ENCODE results near the gene GTF2A2.

The GTF2A2 gene

GRCh38 chr15:59686389-59686788 lies 29.1 kb upstream of the GTF2A2 start:
- H3K27me3 Mint-ChIP-seq (ENCODE audit: low read depth), result no peaks in the 10 kb centered on the region
- peaks cover 43% of the 10 kb centered on the region for H3K4me1 Mint-ChIP-seq (ENCODE audit: low read depth)
- DNase-seq (ENCODE audit: low spot score), result no peak
- peak overlapping the region; percentile 70 for H3K27ac Mint-ChIP-seq
- H3K36me3 Mint-ChIP-seq (ENCODE audit: low read depth), result peaks cover 33% of the 10 kb centered on the region
- peak overlapping the region; percentile 94 for H3K4me3 Mint-ChIP-seq
- no peaks in the 10 kb centered on the region for H3K9me3 Mint-ChIP-seq

- H3K27ac Mint-ChIP-seq, result peak overlapping the region; percentile 70
- peak overlapping the region; percentile 94 for H3K4me3 Mint-ChIP-seq
- H3K9me3 Mint-ChIP-seq, result no peaks in the 10 kb centered on the region
- DNase-seq (ENCODE audit: low spot score), result no peak
- no peaks in the 10 kb centered on the region for H3K27me3 Mint-ChIP-seq (ENCODE audit: low read depth)
- H3K4me1 Mint-ChIP-seq (ENCODE audit: low read depth), result peaks cover 38% of the 10 kb centered on the region
- H3K36me3 Mint-ChIP-seq (ENCODE audit: low read depth), result peaks cover 35% of the 10 kb centered on the region
Measured at GRCh38 chr15:59685737-59686297, 28.5 kb upstream of the GTF2A2 start.

- peaks cover 55% of the 10 kb centered on the region for H3K36me3 Mint-ChIP-seq (ENCODE audit: low read depth)
- no peak overlapping the region for H3K4me3 Mint-ChIP-seq
- no peak for DNase-seq (ENCODE audit: low spot score)
- no peaks in the 10 kb centered on the region for H3K9me3 Mint-ChIP-seq
- H3K27me3 Mint-ChIP-seq (ENCODE audit: low read depth), result no peaks in the 10 kb centered on the region
- peaks cover 27% of the 10 kb centered on the region for H3K4me1 Mint-ChIP-seq (ENCODE audit: low read depth)
- H3K27ac Mint-ChIP-seq, result no peak overlapping the region
Measured at GRCh38 chr15:59680870-59681269, 23.6 kb upstream of the GTF2A2 start.

GRCh38 chr15:59680346-59680745 lies 23.0 kb upstream of the GTF2A2 start:
- H3K27ac Mint-ChIP-seq, result no peak overlapping the region
- H3K4me3 Mint-ChIP-seq, result no peak overlapping the region
- no peaks in the 10 kb centered on the region for H3K9me3 Mint-ChIP-seq
- DNase-seq (ENCODE audit: low spot score), result no peak
- peaks cover 56% of the 10 kb centered on the region for H3K36me3 Mint-ChIP-seq (ENCODE audit: low read depth)
- H3K4me1 Mint-ChIP-seq (ENCODE audit: low read depth), result peaks cover 22% of the 10 kb centered on the region
- H3K27me3 Mint-ChIP-seq (ENCODE audit: low read depth), result no peaks in the 10 kb centered on the region

GRCh38 chr15:59678620-59679019 lies 21.3 kb upstream of the GTF2A2 start:
- Mint-ChIP-seq H3K9me3 (no peaks in the 10 kb centered on the region), H3K36me3 (ENCODE audit: low read depth) (peaks cover 57% of the 10 kb centered on the region), H3K4me3 (no peak overlapping the region), H3K4me1 (ENCODE audit: low read depth) (peaks cover 15% of the 10 kb centered on the region), H3K27me3 (ENCODE audit: low read depth) (no peaks in the 10 kb centered on the region), H3K27ac (peak overlapping the region; percentile 83)
- DNase-seq (ENCODE audit: low spot score), result no peak

- no peaks in the 10 kb centered on the region for H3K9me3 Mint-ChIP-seq
- H3K27ac Mint-ChIP-seq, result peak overlapping the region; percentile 31
- peaks cover 58% of the 10 kb centered on the region for H3K36me3 Mint-ChIP-seq (ENCODE audit: low read depth)
- no peak overlapping the region for H3K4me3 Mint-ChIP-seq
- H3K27me3 Mint-ChIP-seq (ENCODE audit: low read depth), result no peaks in the 10 kb centered on the region
- H3K4me1 Mint-ChIP-seq (ENCODE audit: low read depth), result peaks cover 15% of the 10 kb centered on the region
- DNase-seq (ENCODE audit: low spot score), result no peak
Measured at GRCh38 chr15:59678172-59678571, 20.9 kb upstream of the GTF2A2 start.

GRCh38 chr15:59676565-59676964 lies 19.2 kb upstream of the GTF2A2 start:
- peaks cover 11% of the 10 kb centered on the region for H3K4me1 Mint-ChIP-seq (ENCODE audit: low read depth)
- no peaks in the 10 kb centered on the region for H3K27me3 Mint-ChIP-seq (ENCODE audit: low read depth)
- H3K36me3 Mint-ChIP-seq (ENCODE audit: low read depth), result peaks cover 61% of the 10 kb centered on the region

GRCh38 chr15:59674361-59674877 lies 17.1 kb upstream of the GTF2A2 start:
- Mint-ChIP-seq H3K27ac (no peak overlapping the region), H3K36me3 (ENCODE audit: low read depth) (peaks cover 66% of the 10 kb centered on the region), H3K27me3 (ENCODE audit: low read depth) (no peaks in the 10 kb centered on the region), H3K9me3 (no peaks in the 10 kb centered on the region), H3K4me1 (ENCODE audit: low read depth) (peaks cover 10% of the 10 kb centered on the region), H3K4me3 (no peak overlapping the region)
- DNase-seq (ENCODE audit: low spot score), result no peak

More at GRCh38 chr15:59676565-59676964, 19.2 kb upstream of the GTF2A2 start:
- no peak overlapping the region for H3K4me3 Mint-ChIP-seq
- no peak overlapping the region for H3K27ac Mint-ChIP-seq
- no peaks in the 10 kb centered on the region for H3K9me3 Mint-ChIP-seq
- DNase-seq (ENCODE audit: low spot score), result no peak

- Mint-ChIP-seq H3K4me1 (ENCODE audit: low read depth) (no peaks in the 10 kb centered on the region), H3K4me3 (no peak overlapping the region), H3K27me3 (ENCODE audit: low read depth) (no peaks in the 10 kb centered on the region), H3K27ac (no peak overlapping the region), H3K36me3 (ENCODE audit: low read depth) (peaks cover 42% of the 10 kb centered on the region), H3K9me3 (no peaks in the 10 kb centered on the region)
- DNase-seq (ENCODE audit: low spot score), result no peak
Measured at GRCh38 chr15:59668556-59668955, 11.2 kb upstream of the GTF2A2 start.

- Mint-ChIP-seq H3K27ac (no peak overlapping the region), H3K9me3 (no peaks in the 10 kb centered on the region), H3K4me1 (ENCODE audit: low read depth) (peaks cover 3% of the 10 kb centered on the region), H3K36me3 (ENCODE audit: low read depth) (peaks cover 49% of the 10 kb centered on the region), H3K27me3 (ENCODE audit: low read depth) (no peaks in the 10 kb centered on the region), H3K4me3 (no peak overlapping the region)
- no peak for DNase-seq (ENCODE audit: low spot score)
Measured at GRCh38 chr15:59662260-59662659, 4.9 kb upstream of the GTF2A2 start.

GRCh38 chr15:59659366-59659765 lies 2.1 kb upstream of the GTF2A2 start:
- Mint-ChIP-seq H3K4me1 (ENCODE audit: low read depth) (peaks cover 6% of the 10 kb centered on the region), H3K27me3 (ENCODE audit: low read depth) (no peaks in the 10 kb centered on the region), H3K9me3 (no peaks in the 10 kb centered on the region), H3K36me3 (ENCODE audit: low read depth) (peaks cover 46% of the 10 kb centered on the region), H3K4me3 (no peak overlapping the region), H3K27ac (no peak overlapping the region)
- DNase-seq (ENCODE audit: low spot score), result no peak

GRCh38 chr15:59657635-59658125 lies 365 bp upstream of the GTF2A2 start:
- no peaks in the 10 kb centered on the region for H3K27me3 Mint-ChIP-seq (ENCODE audit: low read depth)
- peaks cover 8% of the 10 kb centered on the region for H3K4me1 Mint-ChIP-seq (ENCODE audit: low read depth)
- no peak overlapping the region for H3K4me3 Mint-ChIP-seq

GRCh38 chr15:59654046-59654445 lies 3.3 kb downstream of the GTF2A2 start:
- Mint-ChIP-seq H3K27me3 (ENCODE audit: low read depth) (no peaks in the 10 kb centered on the region), H3K4me1 (ENCODE audit: low read depth) (peaks cover 16% of the 10 kb centered on the region), H3K36me3 (ENCODE audit: low read depth) (peaks cover 27% of the 10 kb centered on the region), H3K4me3 (no peak overlapping the region), H3K9me3 (peaks cover 6% of the 10 kb centered on the region), H3K27ac (no peak overlapping the region)
- no peak for DNase-seq (ENCODE audit: low spot score)

More at GRCh38 chr15:59657635-59658125, 365 bp upstream of the GTF2A2 start:
- Mint-ChIP-seq H3K36me3 (ENCODE audit: low read depth) (peaks cover 35% of the 10 kb centered on the region), H3K9me3 (peaks cover 3% of the 10 kb centered on the region), H3K27ac (peak overlapping the region; percentile 89)
- DNase-seq (ENCODE audit: low spot score), result peak; percentile 7

- DNase-seq (ENCODE audit: low spot score), result no peak
- Mint-ChIP-seq H3K4me1 (ENCODE audit: low read depth) (peaks cover 13% of the 10 kb centered on the region), H3K27me3 (ENCODE audit: low read depth) (no peaks in the 10 kb centered on the region), H3K27ac (no peak overlapping the region), H3K36me3 (ENCODE audit: low read depth) (peaks cover 35% of the 10 kb centered on the region), H3K9me3 (peaks cover 6% of the 10 kb centered on the region), H3K4me3 (no peak overlapping the region)
Measured at GRCh38 chr15:59649603-59650002, 7.7 kb downstream of the GTF2A2 start.

GRCh38 chr15:59647085-59647484 lies 10.2 kb downstream of the GTF2A2 start:
- Mint-ChIP-seq H3K4me1 (ENCODE audit: low read depth) (peaks cover 11% of the 10 kb centered on the region), H3K36me3 (ENCODE audit: low read depth) (peaks cover 40% of the 10 kb centered on the region), H3K27ac (no peak overlapping the region), H3K9me3 (no peaks in the 10 kb centered on the region), H3K27me3 (ENCODE audit: low read depth) (no peaks in the 10 kb centered on the region), H3K4me3 (no peak overlapping the region)
- DNase-seq (ENCODE audit: low spot score), result no peak

Measured in T-helper 2 cell treated with Interferon-gamma antibody and Interleukin-4, amounts not matched to agents 5 μg/mL and 100 μg/mL, for 36 hours (primary cell).